Activated CD4-positive, alpha-beta T cell treated with anti-CD3 and anti-CD28 coated beads for 1 hour (primary cell): ENCODE results near the gene S1PR4.
"Not testable (repeated sequence)": the region's sequence is repeated elsewhere in the genome, so short reads cannot be mapped to it uniquely, and the experiment has no call there.

Experiments
- DNase-seq: peaks from one replicate; pipeline ENCODE4 v3.0.0-alpha.2; 2020

Gene S1PR4

GRCh38 chr19:3183721-3184641, 5.4 kb downstream of the S1PR4 start:
- DNase-seq = no peak

DNA sequence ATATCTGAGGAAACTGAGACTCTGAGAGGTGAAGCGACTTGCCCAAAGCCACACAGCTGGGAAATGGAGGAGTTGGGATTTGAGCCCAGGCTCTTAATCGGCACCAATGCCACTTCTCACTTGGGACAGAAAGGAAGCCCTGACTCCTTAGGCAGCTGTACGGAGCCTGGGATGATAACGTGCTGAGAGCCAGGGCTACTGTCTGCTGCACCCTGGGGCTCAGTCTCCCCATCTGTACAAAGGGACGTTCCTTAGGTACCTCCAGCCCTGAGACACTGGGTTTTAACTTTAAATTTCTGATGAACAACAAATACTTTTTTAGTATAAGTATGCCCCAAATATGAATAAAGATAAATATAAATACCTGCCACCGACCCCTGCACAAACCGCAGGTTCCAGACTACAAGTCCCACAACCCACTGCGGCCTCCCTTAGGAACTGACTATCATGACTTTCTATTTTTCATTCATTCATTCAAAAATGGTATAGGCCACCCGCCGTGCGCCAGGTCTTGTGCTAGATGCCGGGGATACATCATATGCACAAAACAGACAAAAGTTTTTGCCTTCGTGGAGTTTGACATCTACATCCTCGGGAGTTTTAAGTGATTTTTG, 6.4 kb downstream of the S1PR4 start:
- DNase-seq = peak; percentile 57

DNA sequence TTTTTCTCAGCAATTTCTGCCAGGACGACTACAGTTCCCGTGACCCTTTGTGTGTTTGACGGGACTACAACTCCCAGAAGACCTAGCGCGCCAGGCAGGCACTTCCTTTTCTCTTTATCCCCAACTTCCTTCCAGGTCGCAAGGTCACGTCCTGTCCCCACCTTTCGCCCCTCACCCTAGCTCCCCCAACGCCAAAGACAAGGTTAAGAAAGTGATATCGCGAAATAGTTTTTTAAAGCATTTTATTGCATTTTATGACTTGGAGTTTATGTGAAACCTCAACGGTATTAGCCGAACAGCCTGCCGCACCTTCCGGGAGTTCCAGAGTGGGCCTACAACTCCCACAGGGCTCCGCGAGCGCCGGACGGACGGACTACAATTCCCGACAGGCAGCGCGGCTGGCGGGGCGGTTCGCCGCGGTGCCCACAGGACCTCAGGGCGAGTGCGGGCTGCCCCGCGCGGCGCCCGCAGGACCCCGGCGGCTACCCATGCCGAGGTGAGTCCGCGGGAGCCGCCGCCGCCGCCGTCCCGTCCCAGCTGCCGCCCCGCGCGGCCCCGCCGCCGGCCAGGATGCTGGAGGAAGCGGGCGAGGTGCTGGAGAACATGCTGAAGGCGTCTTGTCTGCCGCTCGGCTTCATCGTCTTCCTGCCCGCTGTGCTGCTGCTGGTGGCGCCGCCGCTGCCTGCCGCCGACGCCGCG, 7.0 kb downstream of the S1PR4 start, which contains the start of gene NCLN:
Gene NCLN, plus strand, starts transcription at position 470 of the 699 bp plus-strand sequence. Its CDS starts 101 bp downstream, at position 571.
- peak; percentile 91 for DNase-seq

DNA sequence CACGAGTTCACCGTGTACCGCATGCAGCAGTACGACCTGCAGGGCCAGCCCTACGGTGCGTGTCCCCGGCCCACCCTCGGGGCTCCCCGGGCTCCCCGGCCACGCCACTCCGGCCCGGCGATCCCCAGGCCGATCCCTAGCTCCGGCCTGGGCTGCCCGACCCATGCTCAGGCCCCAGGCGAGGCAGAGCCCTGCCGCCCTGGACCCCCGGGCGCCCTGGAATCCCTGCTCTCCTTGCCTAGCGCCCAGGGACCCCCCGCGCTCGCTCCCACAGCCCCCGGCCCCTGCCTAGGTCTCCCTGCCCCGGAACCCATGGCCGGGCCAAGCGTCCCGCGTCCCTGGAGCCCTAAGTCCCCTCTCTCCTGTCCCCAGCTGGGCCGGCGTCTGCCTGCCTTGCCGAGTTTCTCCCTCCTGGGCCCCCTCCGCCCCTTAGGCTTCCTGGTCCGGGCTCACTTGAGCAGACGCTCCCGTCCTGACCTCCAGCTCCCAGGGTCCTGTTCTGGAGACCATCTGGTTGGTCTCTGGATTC, 7.7 kb downstream of the S1PR4 start:
- DNase-seq = no peak

DNA sequence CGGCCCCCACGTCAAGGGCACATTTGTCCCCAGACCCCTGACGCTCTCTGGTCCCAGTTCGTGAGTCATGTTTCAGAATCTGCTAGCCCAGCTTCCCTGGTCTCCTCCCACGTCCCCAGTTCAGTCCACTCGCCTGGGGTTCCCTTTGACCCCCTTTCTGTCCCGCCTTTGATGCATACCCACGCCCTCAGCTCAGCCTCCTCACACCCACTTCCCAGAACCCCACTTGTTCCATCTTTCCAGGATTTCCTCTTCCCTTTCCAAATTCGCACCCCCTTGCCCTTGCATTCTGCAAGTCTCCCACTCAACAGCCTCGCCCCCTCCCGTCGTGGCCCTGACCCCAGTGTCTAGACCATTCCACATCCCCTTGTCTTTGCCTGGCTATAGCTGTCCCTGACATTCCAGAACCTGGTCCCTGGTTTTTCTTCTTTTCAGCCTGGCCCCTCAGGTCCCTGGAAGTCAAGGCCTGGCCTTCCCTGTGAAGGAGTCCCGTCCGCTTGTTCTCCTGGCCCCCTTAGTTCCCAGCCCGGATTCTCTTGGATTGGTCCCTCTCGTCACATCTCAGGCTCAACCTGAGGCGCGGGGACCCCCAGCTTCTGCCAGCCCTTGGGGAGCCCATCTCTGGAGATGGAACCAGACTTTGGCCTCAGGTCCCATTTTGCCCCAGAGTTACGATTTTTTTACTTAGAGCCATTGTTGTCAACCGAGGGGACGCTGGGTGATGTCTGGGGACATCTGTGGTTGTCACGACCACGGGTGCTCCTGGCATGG, 8.5 kb downstream of the S1PR4 start:
- no peak for DNase-seq

- DNase-seq = no peak
Measured at GRCh38 chr19:3187662-3188511, 9.3 kb downstream of the S1PR4 start.

GRCh38 chr19:3188627-3189596, 10.3 kb downstream of the S1PR4 start:
- no peak for DNase-seq

DNA sequence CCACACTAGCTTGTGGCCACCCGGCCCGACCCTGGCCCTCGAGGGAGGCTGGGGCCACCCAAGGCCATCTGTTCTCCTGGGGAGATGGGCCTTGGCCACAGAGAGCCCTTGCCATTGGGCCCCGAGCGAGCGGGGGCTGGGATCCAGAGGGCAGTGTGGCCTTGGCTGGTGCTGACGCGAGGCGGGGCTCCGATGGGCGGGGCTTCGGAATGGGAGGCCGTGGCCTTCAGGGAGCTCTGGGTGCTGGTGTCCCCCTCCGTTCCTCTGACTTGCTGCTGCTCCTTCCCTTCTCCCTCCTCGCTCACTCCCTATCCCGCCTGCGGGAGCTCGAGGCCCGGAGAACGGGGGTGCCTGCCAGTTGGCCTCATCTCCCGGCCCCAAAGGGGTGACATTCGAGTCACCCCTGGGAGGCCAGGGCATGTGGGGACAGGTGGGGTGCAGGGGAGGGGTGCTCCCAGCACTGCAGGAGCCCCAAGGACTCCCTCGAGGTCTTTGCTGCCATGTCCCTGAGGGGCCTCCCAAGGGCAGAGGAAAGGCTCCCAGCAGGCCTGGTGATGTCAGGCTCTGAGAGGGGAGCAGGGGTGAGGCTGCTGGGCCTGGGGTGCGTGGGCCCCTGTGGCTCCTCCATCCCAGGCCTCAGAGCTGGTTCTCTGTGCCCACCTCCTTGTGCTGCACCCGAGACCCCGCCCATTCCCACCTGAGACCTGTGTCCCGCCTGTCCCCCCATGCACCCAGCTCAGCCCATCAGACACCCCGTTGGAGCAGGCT, 11.3 kb downstream of the S1PR4 start:
- DNase-seq = no peak

- DNase-seq = no peak
Measured at GRCh38 chr19:3190470-3190770, 11.9 kb downstream of the S1PR4 start.

DNA sequence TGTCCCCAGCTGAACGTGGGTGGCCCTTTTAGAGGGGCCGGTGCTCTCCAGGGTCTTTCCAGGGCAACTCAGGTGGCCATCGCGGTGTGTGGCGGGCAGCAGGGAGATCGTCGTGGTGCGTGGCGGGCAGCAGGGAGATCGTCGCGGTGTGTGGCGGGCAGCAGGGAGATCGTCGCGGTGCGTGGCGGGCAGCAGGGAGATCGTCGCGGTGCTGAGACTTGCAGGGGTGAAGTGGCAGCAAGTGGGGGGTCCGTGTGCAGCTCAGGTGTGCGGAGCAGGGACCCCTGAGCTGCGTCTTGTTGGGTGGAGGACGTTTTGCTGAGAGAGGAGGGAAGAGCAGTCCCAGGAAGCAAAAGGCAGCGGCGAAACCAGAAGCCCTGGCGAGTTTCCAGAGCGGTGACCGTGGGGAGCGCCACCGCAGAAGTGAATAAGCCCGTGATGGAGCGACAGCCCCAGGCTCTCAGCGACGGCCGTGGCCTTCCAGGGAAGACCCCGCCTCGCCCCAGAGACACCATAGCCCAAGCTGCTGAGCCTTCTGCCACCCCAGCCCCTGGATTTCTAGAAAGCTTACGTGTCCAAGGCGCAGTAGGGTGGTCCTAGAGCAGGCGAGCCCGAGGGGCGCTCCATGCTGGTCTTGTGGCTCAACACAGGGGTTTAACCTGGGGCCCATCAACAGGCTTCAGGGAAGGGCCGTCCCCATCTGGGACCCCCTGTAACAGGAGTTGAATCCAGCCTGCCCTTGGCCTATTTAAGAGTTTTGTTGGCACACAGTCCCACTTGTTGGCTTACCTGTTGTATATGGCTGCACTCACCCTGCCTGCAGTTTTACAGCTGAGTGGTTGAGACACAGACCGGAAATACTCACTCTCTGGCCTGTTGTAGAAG, 12.6 kb downstream of the S1PR4 start:
- DNase-seq = no peak

DNA sequence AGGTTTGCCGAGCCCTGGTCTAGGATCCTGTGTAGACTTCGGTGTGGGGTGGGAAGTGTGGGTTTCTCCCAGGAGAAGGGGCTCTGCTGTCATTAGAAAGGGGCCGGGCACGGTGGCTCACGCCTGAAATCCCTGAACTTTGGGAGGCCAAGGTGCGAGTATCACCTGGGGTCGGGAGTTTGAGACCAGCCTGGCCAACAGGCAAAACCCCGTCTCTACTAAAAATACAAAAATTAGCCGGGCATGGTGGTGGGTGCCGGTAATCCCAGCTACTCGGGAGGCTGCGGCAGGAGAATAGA, 13.2 kb downstream of the S1PR4 start:
- not testable (repeated sequence) for DNase-seq

GRCh38 chr19:3192228-3192635, 13.7 kb downstream of the S1PR4 start:
- no peak for DNase-seq

GRCh38 chr19:3192684-3193083, 14.1 kb downstream of the S1PR4 start:
- no peak for DNase-seq

GRCh38 chr19:3193256-3194105, 14.9 kb downstream of the S1PR4 start:
- DNase-seq = no peak

DNA sequence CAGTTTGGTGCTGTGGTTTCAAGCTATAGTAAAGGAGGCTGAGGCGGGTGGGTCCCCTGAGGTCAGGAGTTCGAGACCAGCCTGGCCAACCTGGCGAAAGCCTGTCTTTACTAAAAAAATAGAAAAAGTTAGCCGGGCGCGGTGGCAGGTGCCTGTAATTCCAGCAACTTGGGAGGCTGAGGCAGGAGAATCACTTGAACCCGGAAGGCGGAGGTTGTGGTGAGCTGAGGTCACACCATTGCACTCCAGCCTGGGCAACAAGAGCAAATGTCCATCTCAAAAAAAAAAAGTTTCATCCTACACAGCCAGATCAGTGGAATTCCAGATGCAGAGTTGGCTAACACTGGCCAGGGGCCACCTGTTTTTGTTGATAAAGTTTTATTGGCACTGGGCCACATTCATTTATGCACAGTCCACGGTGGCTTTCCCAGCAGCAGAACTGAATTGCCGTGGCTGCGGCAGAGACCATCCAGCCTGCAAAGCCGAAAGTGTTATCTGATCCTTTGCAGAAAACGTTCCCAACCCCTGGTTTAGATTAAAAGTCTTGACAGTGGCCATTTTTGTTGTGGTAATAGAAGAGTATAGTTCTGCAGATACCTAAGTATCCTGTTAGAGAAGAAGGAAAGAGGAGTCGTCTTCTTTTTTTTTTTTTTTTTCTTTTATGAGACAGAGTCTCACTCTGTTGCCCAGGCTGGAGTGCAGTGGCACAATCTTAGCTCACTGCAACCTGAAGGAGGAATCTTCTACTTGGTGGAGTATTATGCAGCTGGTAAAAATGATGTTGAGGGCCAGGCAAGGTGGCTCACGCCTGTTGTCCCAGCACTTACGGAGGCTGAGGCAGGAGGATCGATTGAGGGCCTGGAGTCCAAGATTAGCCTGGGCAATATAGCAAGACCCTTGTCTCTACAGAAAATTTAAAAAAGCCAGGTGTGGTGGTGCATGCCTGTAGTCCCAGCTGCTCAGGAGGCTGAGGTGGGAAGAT, 15.8 kb downstream of the S1PR4 start:
- no peak for DNase-seq
